Measurements from ENCODE around the gene WDR7. TPM values are rescaled to one million over a fixed set of nuclear protein-coding genes. Genes with fewer than 3 reads are reported as not detected.
A peak's percentile ranks its signal among the peaks of the same experiment; 100 is the strongest.

WDR7 gene
- total and polyA plus RNA-seq, 10 of the 15 experiments (the other 5 are each of a cell fraction or from before 2014, with no cell fraction given) = 2.8 to 16.5 (median 11.7) TPM

DNA sequence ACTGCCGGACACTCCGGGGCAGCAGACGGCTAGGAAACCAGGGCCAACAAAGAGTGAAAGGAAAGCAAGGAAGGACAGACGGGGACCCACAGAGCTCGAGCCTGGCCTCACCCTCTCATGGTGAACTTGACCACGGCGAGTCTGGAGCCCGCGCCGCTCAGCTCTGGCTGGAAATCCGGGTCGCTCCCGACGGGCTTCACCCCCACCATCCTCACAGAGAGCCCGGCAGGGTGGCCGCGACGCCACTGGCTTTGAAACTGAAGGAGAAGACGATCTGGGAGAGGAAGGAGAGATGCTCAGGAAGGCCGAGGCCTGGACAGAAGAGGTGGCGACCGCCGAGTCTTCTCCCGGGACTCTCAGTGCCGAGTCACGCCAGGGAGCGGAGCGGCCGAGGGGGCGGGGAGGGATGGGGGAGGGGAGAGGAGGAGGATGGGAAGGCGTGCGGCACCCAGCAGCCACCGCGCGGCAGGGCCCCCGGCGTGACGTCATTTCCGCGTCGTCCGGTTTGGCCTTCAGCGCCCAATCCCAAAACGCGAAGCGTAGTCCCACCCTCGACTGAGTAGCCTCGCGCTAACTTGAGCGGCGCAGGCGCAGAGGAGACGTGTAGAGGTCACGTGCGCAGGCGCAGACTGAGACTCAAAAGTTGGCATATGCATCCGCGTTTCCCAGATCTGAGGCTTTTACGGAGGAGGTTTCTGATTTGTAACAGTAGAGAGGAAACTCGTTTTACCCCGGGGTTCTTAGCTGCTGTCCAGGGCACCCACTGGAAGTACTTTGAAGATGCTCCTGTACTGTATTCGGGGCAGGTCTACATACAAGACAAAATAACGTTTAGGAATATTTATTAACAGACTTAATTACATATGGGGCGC is 12.7 kb upstream of the WDR7 start, which contains the start of gene TXNL1 (continued):
- TF ChIP-seq, protein P1, sequence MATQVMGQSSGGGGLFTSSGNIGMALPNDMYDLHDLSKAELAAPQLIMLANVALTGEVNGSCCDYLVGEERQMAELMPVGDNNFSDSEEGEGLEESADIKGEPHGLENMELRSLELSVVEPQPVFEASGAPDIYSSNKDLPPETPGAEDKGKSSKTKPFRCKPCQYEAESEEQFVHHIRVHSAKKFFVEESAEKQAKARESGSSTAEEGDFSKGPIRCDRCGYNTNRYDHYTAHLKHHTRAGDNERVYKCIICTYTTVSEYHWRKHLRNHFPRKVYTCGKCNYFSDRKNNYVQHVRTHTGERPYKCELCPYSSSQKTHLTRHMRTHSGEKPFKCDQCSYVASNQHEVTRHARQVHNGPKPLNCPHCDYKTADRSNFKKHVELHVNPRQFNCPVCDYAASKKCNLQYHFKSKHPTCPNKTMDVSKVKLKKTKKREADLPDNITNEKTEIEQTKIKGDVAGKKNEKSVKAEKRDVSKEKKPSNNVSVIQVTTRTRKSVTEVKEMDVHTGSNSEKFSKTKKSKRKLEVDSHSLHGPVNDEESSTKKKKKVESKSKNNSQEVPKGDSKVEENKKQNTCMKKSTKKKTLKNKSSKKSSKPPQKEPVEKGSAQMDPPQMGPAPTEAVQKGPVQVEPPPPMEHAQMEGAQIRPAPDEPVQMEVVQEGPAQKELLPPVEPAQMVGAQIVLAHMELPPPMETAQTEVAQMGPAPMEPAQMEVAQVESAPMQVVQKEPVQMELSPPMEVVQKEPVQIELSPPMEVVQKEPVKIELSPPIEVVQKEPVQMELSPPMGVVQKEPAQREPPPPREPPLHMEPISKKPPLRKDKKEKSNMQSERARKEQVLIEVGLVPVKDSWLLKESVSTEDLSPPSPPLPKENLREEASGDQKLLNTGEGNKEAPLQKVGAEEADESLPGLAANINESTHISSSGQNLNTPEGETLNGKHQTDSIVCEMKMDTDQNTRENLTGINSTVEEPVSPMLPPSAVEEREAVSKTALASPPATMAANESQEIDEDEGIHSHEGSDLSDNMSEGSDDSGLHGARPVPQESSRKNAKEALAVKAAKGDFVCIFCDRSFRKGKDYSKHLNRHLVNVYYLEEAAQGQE (IDR thresholded peaks at IDR 0.05; ENCODE audit: low read depth, low read length) = no peak
- TF ChIP-seq SREBF1 (IDR thresholded peaks at IDR 0.05; ENCODE audit: low read length) = no peak; the same call in 1 of the 2 replicates
- TF ChIP-seq CHD1 (IDR thresholded peaks at IDR 0.05; ENCODE audit: low read depth, low read length) = no peak
- TF ChIP-seq NFIC (IDR thresholded peaks at IDR 0.05; ENCODE audit: low read depth, low read length) = no peak
- TF ChIP-seq ETV6 (conservative IDR thresholded peaks at IDR 0.05 in 1 of 2, IDR thresholded peaks at IDR 0.05 in 1 of 2; ENCODE audit: borderline replicate concordance in 1 of 2, low read depth in 1 of 2) = no peak
- peak; percentile 71; the same call in 1 of the 2 replicates for TF ChIP-seq YY1 (IDR thresholded peaks at IDR 0.05; ENCODE audit: low read depth, low read length)
- TF ChIP-seq MTA3 (IDR thresholded peaks at IDR 0.05; ENCODE audit: borderline replicate concordance, low read length) = no peak
- peak; percentile 96 for TF ChIP-seq PML (IDR thresholded peaks at IDR 0.05; ENCODE audit: low read length)
- TF ChIP-seq ZNF24 (IDR thresholded peaks at IDR 0.05) = no peak
- TF ChIP-seq, protein P2, sequence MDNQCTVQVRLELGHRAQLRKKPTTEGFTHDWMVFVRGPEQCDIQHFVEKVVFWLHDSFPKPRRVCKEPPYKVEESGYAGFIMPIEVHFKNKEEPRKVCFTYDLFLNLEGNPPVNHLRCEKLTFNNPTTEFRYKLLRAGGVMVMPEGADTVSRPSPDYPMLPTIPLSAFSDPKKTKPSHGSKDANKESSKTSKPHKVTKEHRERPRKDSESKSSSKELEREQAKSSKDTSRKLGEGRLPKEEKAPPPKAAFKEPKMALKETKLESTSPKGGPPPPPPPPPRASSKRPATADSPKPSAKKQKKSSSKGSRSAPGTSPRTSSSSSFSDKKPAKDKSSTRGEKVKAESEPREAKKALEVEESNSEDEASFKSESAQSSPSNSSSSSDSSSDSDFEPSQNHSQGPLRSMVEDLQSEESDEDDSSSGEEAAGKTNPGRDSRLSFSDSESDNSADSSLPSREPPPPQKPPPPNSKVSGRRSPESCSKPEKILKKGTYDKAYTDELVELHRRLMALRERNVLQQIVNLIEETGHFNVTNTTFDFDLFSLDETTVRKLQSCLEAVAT (IDR thresholded peaks at IDR 0.05) = peak; percentile 25; the same call in 1 of the 2 replicates
- TF ChIP-seq, protein P3, sequence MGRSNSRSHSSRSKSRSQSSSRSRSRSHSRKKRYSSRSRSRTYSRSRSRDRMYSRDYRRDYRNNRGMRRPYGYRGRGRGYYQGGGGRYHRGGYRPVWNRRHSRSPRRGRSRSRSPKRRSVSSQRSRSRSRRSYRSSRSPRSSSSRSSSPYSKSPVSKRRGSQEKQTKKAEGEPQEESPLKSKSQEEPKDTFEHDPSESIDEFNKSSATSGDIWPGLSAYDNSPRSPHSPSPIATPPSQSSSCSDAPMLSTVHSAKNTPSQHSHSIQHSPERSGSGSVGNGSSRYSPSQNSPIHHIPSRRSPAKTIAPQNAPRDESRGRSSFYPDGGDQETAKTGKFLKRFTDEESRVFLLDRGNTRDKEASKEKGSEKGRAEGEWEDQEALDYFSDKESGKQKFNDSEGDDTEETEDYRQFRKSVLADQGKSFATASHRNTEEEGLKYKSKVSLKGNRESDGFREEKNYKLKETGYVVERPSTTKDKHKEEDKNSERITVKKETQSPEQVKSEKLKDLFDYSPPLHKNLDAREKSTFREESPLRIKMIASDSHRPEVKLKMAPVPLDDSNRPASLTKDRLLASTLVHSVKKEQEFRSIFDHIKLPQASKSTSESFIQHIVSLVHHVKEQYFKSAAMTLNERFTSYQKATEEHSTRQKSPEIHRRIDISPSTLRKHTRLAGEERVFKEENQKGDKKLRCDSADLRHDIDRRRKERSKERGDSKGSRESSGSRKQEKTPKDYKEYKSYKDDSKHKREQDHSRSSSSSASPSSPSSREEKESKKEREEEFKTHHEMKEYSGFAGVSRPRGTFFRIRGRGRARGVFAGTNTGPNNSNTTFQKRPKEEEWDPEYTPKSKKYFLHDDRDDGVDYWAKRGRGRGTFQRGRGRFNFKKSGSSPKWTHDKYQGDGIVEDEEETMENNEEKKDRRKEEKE (IDR thresholded peaks at IDR 0.05) = no peak
- TF ChIP-seq ZNF217 (IDR thresholded peaks at IDR 0.05) = no peak
- TF ChIP-seq, protein P4, sequence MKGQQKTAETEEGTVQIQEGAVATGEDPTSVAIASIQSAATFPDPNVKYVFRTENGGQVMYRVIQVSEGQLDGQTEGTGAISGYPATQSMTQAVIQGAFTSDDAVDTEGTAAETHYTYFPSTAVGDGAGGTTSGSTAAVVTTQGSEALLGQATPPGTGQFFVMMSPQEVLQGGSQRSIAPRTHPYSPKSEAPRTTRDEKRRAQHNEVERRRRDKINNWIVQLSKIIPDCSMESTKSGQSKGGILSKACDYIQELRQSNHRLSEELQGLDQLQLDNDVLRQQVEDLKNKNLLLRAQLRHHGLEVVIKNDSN (IDR thresholded peaks at IDR 0.05; ENCODE audit: borderline replicate concordance, extremely low read length, insufficient read depth, low read depth, low read length) = peak; percentile 93
- TF ChIP-seq MXI1 (IDR thresholded peaks at IDR 0.05; ENCODE audit: low read depth, low read length) = peak; percentile 69; the same call in 1 of the 2 replicates
- TF ChIP-seq RB1 (IDR thresholded peaks at IDR 0.05; ENCODE audit: borderline replicate concordance) = no peak
- 0 out of 4 replicates have a peak, but pooled peaks have one; percentile 15 to 43 for TF ChIP-seq SRF (IDR thresholded peaks at IDR 0.05; ENCODE audit: low read depth in 2 of 2, low read length in 2 of 2)
- no peak for TF ChIP-seq CEBPB (IDR thresholded peaks at IDR 0.05; ENCODE audit: borderline replicate concordance in 1 of 2, low read depth in 2 of 2, low read length in 2 of 2)
- no peak for TF ChIP-seq STAT3 (IDR thresholded peaks at IDR 0.05; ENCODE audit: low read depth, low read length)
- TF ChIP-seq SP1 (IDR thresholded peaks at IDR 0.05; ENCODE audit: low read depth, low read length) = peak; percentile 82
- peak; percentile 79 for TF ChIP-seq JUND (IDR thresholded peaks at IDR 0.05; ENCODE audit: low read depth, low read length)
